ENCODE measurements around the gene ETS2.

The ETS2 gene

DNA sequence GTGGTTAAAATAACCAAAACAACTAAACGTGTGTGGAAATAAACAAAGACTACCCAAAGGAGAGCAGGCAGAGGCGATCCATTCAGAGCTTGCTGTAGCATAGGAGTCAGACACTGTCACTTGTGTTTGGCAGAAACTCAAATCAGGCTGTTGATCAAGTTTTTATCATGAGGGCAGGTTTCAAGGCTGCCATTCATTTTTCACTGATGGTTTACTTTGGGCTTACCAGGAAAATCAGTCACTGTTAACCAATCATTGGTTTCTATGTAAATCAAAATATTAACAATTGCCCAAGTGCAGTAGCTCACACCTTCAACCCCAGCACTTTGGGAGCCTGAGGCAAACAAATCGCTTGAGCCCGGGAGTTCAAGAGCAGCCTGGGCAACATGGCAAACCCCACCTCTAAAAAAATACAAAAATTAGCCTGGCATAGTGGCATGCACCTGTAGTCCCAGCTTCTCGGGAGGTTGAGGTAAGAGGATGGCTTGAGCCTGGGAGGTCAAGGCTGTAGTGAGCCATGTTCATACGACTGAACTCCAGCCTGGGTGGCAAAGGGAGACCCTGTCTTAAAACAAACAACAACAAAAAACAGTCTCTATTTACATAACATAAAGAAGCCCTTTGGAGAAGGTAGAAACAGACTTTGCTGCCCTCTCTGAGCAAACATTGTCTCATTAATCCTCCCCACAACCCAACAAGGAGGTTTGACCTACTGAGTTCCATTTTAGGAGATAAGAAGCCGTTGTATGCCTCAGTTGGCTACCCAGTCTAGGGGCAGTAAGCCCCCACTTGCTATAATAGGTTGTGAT lies 21.1 kb upstream of the ETS2 start:
- TF ChIP-seq ISL1 (CRISPR knock-in tag; IDR thresholded peaks at IDR 0.05) (no peak), SNAI2 (CRISPR knock-in tag; IDR thresholded peaks at IDR 0.05) (no peak), OSR1 (CRISPR knock-in tag; IDR thresholded peaks at IDR 0.05) (no peak), CSDC2 (CRISPR knock-in tag; IDR thresholded peaks at IDR 0.05) (no peak), BACH2 (CRISPR knock-in tag; IDR thresholded peaks at IDR 0.05; ENCODE audit: borderline replicate concordance) (no peak), PATZ1 (CRISPR knock-in tag; IDR thresholded peaks at IDR 0.05; ENCODE audit: borderline replicate concordance) (no peak)
- TF ChIP-seq, protein P1, sequence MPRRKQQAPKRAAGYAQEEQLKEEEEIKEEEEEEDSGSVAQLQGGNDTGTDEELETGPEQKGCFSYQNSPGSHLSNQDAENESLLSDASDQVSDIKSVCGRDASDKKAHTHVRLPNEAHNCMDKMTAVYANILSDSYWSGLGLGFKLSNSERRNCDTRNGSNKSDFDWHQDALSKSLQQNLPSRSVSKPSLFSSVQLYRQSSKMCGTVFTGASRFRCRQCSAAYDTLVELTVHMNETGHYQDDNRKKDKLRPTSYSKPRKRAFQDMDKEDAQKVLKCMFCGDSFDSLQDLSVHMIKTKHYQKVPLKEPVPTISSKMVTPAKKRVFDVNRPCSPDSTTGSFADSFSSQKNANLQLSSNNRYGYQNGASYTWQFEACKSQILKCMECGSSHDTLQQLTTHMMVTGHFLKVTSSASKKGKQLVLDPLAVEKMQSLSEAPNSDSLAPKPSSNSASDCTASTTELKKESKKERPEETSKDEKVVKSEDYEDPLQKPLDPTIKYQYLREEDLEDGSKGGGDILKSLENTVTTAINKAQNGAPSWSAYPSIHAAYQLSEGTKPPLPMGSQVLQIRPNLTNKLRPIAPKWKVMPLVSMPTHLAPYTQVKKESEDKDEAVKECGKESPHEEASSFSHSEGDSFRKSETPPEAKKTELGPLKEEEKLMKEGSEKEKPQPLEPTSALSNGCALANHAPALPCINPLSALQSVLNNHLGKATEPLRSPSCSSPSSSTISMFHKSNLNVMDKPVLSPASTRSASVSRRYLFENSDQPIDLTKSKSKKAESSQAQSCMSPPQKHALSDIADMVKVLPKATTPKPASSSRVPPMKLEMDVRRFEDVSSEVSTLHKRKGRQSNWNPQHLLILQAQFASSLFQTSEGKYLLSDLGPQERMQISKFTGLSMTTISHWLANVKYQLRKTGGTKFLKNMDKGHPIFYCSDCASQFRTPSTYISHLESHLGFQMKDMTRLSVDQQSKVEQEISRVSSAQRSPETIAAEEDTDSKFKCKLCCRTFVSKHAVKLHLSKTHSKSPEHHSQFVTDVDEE (CRISPR knock-in tag; IDR thresholded peaks at IDR 0.05): no peak
- no peak for ATAC-seq

- TF ChIP-seq ISL1 (CRISPR knock-in tag; IDR thresholded peaks at IDR 0.05): no peak
- no peak for TF ChIP-seq BACH2 (CRISPR knock-in tag; IDR thresholded peaks at IDR 0.05; ENCODE audit: borderline replicate concordance)
- no peak for TF ChIP-seq PATZ1 (CRISPR knock-in tag; IDR thresholded peaks at IDR 0.05; ENCODE audit: borderline replicate concordance)
- no peak for TF ChIP-seq CSRNP3 (CRISPR knock-in tag; IDR thresholded peaks at IDR 0.05)
- TF ChIP-seq SNAI2 (CRISPR knock-in tag; IDR thresholded peaks at IDR 0.05): no peak
- TF ChIP-seq ARNTL (CRISPR knock-in tag; IDR thresholded peaks at IDR 0.05; ENCODE audit: borderline replicate concordance, low read depth): no peak
- no peak for ATAC-seq
Observed at GRCh38 chr21:38785483-38785882, 20.2 kb upstream of the ETS2 start.

DNA sequence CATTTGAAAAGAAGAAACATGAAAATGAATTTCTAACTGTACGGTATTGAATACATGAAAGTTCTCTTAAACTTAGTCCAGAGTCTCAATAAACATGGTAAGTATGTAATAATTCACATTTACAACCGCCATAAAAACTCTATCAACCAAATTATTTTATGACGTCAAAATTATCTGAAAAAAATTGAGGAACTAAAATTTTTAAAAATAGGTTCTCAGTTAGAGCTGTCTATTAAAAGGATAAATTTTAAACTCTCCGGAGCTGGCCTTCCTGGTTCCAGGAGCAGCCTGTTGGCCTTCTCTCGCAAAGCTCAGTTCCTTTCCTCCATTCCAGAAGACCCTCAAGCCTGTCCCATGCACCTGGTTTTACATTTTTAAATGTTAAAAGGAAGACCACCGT lies 18.7 kb upstream of the ETS2 start:
- no peak for ATAC-seq
- TF ChIP-seq CSDC2 (CRISPR knock-in tag; IDR thresholded peaks at IDR 0.05): no peak
- no peak for TF ChIP-seq CSRNP3 (CRISPR knock-in tag; IDR thresholded peaks at IDR 0.05)
- no peak for TF ChIP-seq ZNF70 (CRISPR knock-in tag; IDR thresholded peaks at IDR 0.05)
- TF ChIP-seq BACH2 (CRISPR knock-in tag; IDR thresholded peaks at IDR 0.05; ENCODE audit: borderline replicate concordance): no peak
- TF ChIP-seq TOX (CRISPR knock-in tag; IDR thresholded peaks at IDR 0.05; ENCODE audit: borderline replicate concordance): no peak
- TF ChIP-seq PPARA (CRISPR knock-in tag; IDR thresholded peaks at IDR 0.05; ENCODE audit: borderline replicate concordance): no peak
- no peak for TF ChIP-seq OSR1 (CRISPR knock-in tag; IDR thresholded peaks at IDR 0.05)
- TF ChIP-seq, protein P1 (CRISPR knock-in tag; IDR thresholded peaks at IDR 0.05): no peak
- TF ChIP-seq ZC3H10 (CRISPR knock-in tag; IDR thresholded peaks at IDR 0.05): no peak
- TF ChIP-seq ZFP30 (CRISPR knock-in tag; IDR thresholded peaks at IDR 0.05): no peak
- no peak for TF ChIP-seq ZFP3 (CRISPR knock-in tag; IDR thresholded peaks at IDR 0.05)
- TF ChIP-seq ISL1 (CRISPR knock-in tag; IDR thresholded peaks at IDR 0.05): no peak

Measured in SK-N-SH treated with all-trans-retinoic acid at 6 μM for 48 hours (cell line).